Measurements from ENCODE around the gene CD3G. TPM values are rescaled to one million over a fixed set of nuclear protein-coding genes. Genes with fewer than 3 reads are reported as not detected.
A peak's percentile ranks its signal among the peaks of the same experiment; 100 is the strongest.

CD3G gene
- total and polyA plus RNA-seq, 9 of the 15 experiments (the other 6 are each of a cell fraction or from before 2014, with no cell fraction given), result 0.30 to 1.7 (median 0.47) TPM

- no peak for TF ChIP-seq GTF3C2 (IDR thresholded peaks at IDR 0.05; ENCODE audit: borderline replicate concordance, extremely low read depth, insufficient read length)
- no peak for TF ChIP-seq ZMIZ1 (IDR thresholded peaks at IDR 0.05; ENCODE audit: low read depth in 2 of 2, low read length in 2 of 2)
- TF ChIP-seq POLR2B (IDR thresholded peaks at IDR 0.05; ENCODE audit: low read depth, partially characterized antibody), result peak; percentile 68
- TF ChIP-seq ZNF561 (CRISPR knock-in tag; conservative IDR thresholded peaks at IDR 0.05), result no peak
- TF ChIP-seq KLF10 (CRISPR knock-in tag; IDR thresholded peaks at IDR 0.05), result no peak
- peak; percentile 84 for TF ChIP-seq ETV1 (tag; conservative IDR thresholded peaks at IDR 0.05; ENCODE audit: low read depth)
- no peak for TF ChIP-seq ZNF408 (CRISPR knock-in tag; IDR thresholded peaks at IDR 0.05; ENCODE audit: low read depth)
- TF ChIP-seq ZNF318 (IDR thresholded peaks at IDR 0.05; ENCODE audit: borderline replicate concordance in 1 of 2, low read depth in 1 of 2), result no peak
- TF ChIP-seq GTF2B (IDR thresholded peaks at IDR 0.05; ENCODE audit: extremely low read depth, insufficient read length), result no peak
These were observed 57.2 kb downstream of the CD3G start, which contains the start of gene ATP5MG (continued) for GRCh38 chr11:118401151-118401879.
